Esophagus squamous epithelium (tissue), 5 donors: ENCODE data around the gene PGP. TPM values are rescaled to one million over a fixed set of nuclear protein-coding genes. Genes with fewer than 3 reads are reported as not detected.

Experiments
- DNase-seq: peaks from one replicate; lab custom pipeline; 2025; lab: John Stamatoyannopoulos, UW
- H3K27ac ChIP-seq, 4 donors: fragments of 200-600 bp; sonication (generic); one replicate each; pipeline ENCODE4 v1.5.1; 2016 to 2019; ENCODE audit warnings: mild to moderate bottlenecking in 1 of 4
- H3K27me3 ChIP-seq, 4 donors: fragments of 200-600 bp; sonication (generic); 1 replicate in 3 of 4; 2 replicates in 1 of 4; pipeline versions ENCODE4 v1.5.1 to v1.6.0; 2017 to 2021; ENCODE audit warnings: antibody characterized with exemption in 1 of 4
- H3K36me3 ChIP-seq, 3 donors: fragments of 200-600 bp; sonication (generic); one replicate each; pipeline ENCODE4 v1.5.1; 2016 to 2019
- H3K4me1 ChIP-seq, 3 donors: fragments of 200-600 bp; sonication (generic); one replicate each; pipeline ENCODE4 v1.5.1; 2017 to 2019
- H3K4me3 ChIP-seq, 4 donors: fragments of 200-600 bp; sonication (generic); 1 replicate in 3 of 4; 2 replicates in 1 of 4; pipeline ENCODE4 v1.5.1; 2016 to 2019; ENCODE audit warnings: mild to moderate bottlenecking in 2 of 4, moderate library complexity in 1 of 4
- H3K9me3 ChIP-seq, 3 donors: fragments of 200-600 bp; sonication (generic); one replicate each; pipeline ENCODE4 v1.5.1; 2016 to 2019
- CTCF ChIP-seq, 6 experiments: fragments of 450-650 bp in 4 of 6; fragments of 200-600 bp in 2 of 6; sonication (generic) in 2 of 6; IDR thresholded peaks; one replicate each; pipeline ENCODE4 v1.5.1; 2016 to 2019; ENCODE audit warnings: antibody characterized with exemption in 6 of 6, mild to moderate bottlenecking in 4 of 6, moderate library complexity in 4 of 6
- POLR2A ChIP-seq, 4 donors: fragments of 450-650 bp; IDR thresholded peaks; one replicate each; pipeline ENCODE4 v1.6.1; 2017; ENCODE audit warnings: antibody characterized with exemption in 4 of 4, mild to moderate bottlenecking in 4 of 4, moderate library complexity in 3 of 4
- WGBS, 2 donors: methylation state at CpG; one replicate each; pipeline ENCODE4 v1.1.5; 2018; 5-methylcytosine and 5-hydroxymethylcytosine counted together
- intact Hi-C: fragments of 100-400 bp; cut with DNase I; formaldehyde crosslinking; loops from one replicate; pipeline ENCODE4 v1.15.0; 2022
- total RNA-seq, 4 donors: library from RNA; depleted of rRNA; stranded (reverse); fragments of >200 nt; gene quantifications; one replicate each; pipeline ENCODE4 v1.1.0, GENCODE V29; 2016
- donor health status: DM: yes; HTN: yes; CAD: no.

The PGP gene
- total RNA-seq, 4 donors from 2014 or later = 5.5 to 14.2 (median 7.4) TPM

GRCh38 chr16:2206780-2207433, 7.7 kb downstream of the PGP start:
- intact Hi-C loops = no loop called here
- Histone ChIP-seq H3K27ac (no peak overlapping the region), H3K36me3 (peaks cover 14 to 43% (median 25%) of the 10 kb centered on the region in 3 donors), H3K9me3 (no peaks in the 10 kb centered on the region), H3K4me1 (peaks cover 13 to 28% (median 23%) of the 10 kb centered on the region in 3 donors), H3K4me3 (no peak overlapping the region), H3K27me3 (no peaks in the 10 kb centered on the region)
- WGBS, 2 donors = 93% methylated on average over 3 of the region's 23 CpGs; no CpG with 5 or more reads in 1 of the 2 donors
- no peak for DNase-seq
- TF ChIP-seq CTCF (IDR thresholded peaks at IDR 0.05) (no peak), POLR2A (IDR thresholded peaks at IDR 0.05) (no peak)

GRCh38 chr16:2206420-2206779, 8.2 kb downstream of the PGP start:
- Histone ChIP-seq H3K36me3 (peaks cover 14 to 43% (median 25%) of the 10 kb centered on the region in 3 donors), H3K4me1 (peaks cover 13 to 24% (median 22%) of the 10 kb centered on the region in 3 donors), H3K4me3 (peak overlapping the region; percentile 67 to 87 (median 82)), H3K27me3 (no peaks in the 10 kb centered on the region), H3K27ac (peak overlapping the region in 3 of 4 donors; percentile 96 to 99 (median 99)), H3K9me3 (no peaks in the 10 kb centered on the region)
- no peak for DNase-seq
- 42 to 91% methylated on average over 2 to 10 of the region's 18 CpGs for WGBS, 2 donors
- no peak for TF ChIP-seq CTCF (IDR thresholded peaks at IDR 0.05)
- no peak for TF ChIP-seq POLR2A (IDR thresholded peaks at IDR 0.05)
- intact Hi-C loops = no loop called here

GRCh38 chr16:2205967-2206313, 8.7 kb downstream of the PGP start:
- TF ChIP-seq CTCF (IDR thresholded peaks at IDR 0.05) (peak in 1 of 6 experiments; percentile 2), POLR2A (IDR thresholded peaks at IDR 0.05) (no peak)
- H3K4me3 ChIP-seq = peak overlapping the region; percentile 67 to 87 (median 82)
- H3K4me1 ChIP-seq = peaks cover 13 to 24% (median 22%) of the 10 kb centered on the region in 3 donors
- peak overlapping the region; percentile 96 to 99 (median 98) for H3K27ac ChIP-seq
- no peak for DNase-seq
- 0 to 3% methylated on average over 3 to 12 of the region's 16 CpGs for WGBS, 2 donors
- no peaks in the 10 kb centered on the region for H3K9me3 ChIP-seq
- no peaks in the 10 kb centered on the region for H3K27me3 ChIP-seq
- intact Hi-C loops = no loop called here
- H3K36me3 ChIP-seq = peaks cover 14 to 43% (median 25%) of the 10 kb centered on the region in 3 donors

GRCh38 chr16:2205104-2205966, 9.3 kb downstream of the PGP start, which contains the start of gene MLST8:
TSS of gene MLST8 (plus strand) at chr16:2205454. CDS start at chr16:2206086, 632 bp downstream.
- 0 to 2% methylated on average over 12 to 31 of the region's 93 CpGs for WGBS, 2 donors
- H3K27me3 ChIP-seq = no peaks in the 10 kb centered on the region
- H3K27ac ChIP-seq = peak within 1 kb of the TSS; percentile 96 to 99 (median 98)
- intact Hi-C loops = no loop called here
- peak within 1 kb of the TSS; percentile 67 to 87 (median 82) for H3K4me3 ChIP-seq
- peaks cover 14 to 40% (median 25%) of the 10 kb centered on the region in 3 donors for H3K36me3 ChIP-seq
- H3K4me1 ChIP-seq = peaks cover 13 to 24% (median 22%) of the 10 kb centered on the region in 3 donors
- TF ChIP-seq CTCF (IDR thresholded peaks at IDR 0.05) (peak in 2 of 6 experiments; percentile 24 to 34), POLR2A (IDR thresholded peaks at IDR 0.05) (peak in 3 of 4 donors; percentile 67 to 74 (median 73))
- peak; percentile 57 for DNase-seq
- H3K9me3 ChIP-seq = no peaks in the 10 kb centered on the region
